ENCODE results near the gene FUT8.

The FUT8 gene

DNA sequence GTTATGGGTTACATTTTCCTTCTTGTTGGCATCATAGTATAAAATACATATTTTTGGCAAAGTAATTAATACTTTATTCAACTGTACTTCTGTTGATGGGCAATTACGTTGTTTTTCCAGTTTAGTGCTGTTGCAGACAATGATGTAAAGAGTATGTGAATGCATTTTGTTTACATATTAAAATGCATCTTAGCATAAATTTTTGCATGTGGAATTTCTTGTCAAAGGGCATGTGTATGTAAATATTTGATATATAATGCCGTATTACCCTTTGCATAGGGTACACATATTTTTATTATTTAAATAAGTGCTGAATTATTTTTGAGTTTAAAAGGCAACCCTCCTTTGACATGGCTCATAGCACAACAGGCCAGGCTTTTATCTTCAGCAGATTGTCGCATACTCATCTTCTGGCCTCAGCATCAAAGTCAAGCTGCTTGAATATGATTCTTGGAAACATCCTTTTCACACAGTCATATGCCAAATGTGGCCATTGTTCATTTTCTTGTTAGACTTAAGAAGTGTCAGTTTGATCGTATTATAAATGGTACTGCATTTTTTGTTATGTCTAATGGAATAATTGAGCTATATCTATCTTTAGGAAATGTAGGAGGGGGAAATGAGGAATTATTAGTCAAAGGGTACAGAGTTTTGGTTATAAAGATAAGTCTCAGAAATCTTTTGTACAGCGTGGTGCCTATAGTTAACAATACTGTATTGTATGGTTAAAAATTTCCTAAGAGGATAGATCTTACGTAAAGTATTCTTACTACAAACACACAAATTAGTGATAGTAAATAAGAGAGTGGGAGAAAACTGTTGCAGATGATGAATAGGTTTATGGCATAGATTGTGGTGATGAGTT, 138.5 kb downstream of the FUT8 start:
- Histone ChIP-seq H3K9me3 (no peaks in the 10 kb centered on the region), H3K36me3 (no peaks in the 10 kb centered on the region), H3K27me3 (no peaks in the 10 kb centered on the region), H3K4me3 (ENCODE audit: low read depth, low read length) (no peak overlapping the region), H3K4me1 (no peaks in the 10 kb centered on the region)
- no peak for DNase-seq
- TF ChIP-seq, protein P1, sequence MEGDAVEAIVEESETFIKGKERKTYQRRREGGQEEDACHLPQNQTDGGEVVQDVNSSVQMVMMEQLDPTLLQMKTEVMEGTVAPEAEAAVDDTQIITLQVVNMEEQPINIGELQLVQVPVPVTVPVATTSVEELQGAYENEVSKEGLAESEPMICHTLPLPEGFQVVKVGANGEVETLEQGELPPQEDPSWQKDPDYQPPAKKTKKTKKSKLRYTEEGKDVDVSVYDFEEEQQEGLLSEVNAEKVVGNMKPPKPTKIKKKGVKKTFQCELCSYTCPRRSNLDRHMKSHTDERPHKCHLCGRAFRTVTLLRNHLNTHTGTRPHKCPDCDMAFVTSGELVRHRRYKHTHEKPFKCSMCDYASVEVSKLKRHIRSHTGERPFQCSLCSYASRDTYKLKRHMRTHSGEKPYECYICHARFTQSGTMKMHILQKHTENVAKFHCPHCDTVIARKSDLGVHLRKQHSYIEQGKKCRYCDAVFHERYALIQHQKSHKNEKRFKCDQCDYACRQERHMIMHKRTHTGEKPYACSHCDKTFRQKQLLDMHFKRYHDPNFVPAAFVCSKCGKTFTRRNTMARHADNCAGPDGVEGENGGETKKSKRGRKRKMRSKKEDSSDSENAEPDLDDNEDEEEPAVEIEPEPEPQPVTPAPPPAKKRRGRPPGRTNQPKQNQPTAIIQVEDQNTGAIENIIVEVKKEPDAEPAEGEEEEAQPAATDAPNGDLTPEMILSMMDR (IDR thresholded peaks at IDR 0.05; ENCODE audit: low read depth, low read length): no peak

DNA sequence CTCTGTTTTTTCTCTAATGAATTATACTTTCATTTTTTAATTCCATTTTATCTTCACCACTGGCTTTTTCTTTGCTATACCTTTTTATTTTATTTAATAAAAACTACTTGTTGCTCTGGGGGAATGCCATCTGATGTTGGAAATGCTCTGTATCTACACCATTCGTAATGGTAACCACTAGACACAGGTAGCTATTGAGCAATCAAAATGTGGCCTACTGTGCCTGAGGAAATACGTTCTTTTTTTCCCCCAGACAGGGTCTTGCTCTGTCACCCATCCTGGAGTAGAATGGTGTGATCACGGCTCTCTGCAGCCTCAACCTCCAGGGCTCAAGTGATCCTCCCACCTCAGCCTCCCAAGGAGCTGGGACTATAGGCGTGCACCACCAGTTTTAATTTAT, 140.2 kb downstream of the FUT8 start:
- Histone ChIP-seq H3K4me1 (no peaks in the 10 kb centered on the region), H3K27me3 (no peaks in the 10 kb centered on the region), H3K36me3 (no peaks in the 10 kb centered on the region), H3K4me3 (ENCODE audit: low read depth, low read length) (no peak overlapping the region), H3K9me3 (no peaks in the 10 kb centered on the region)
- TF ChIP-seq, protein P1 (IDR thresholded peaks at IDR 0.05; ENCODE audit: low read depth, low read length): no peak
- DNase-seq: no peak

DNA sequence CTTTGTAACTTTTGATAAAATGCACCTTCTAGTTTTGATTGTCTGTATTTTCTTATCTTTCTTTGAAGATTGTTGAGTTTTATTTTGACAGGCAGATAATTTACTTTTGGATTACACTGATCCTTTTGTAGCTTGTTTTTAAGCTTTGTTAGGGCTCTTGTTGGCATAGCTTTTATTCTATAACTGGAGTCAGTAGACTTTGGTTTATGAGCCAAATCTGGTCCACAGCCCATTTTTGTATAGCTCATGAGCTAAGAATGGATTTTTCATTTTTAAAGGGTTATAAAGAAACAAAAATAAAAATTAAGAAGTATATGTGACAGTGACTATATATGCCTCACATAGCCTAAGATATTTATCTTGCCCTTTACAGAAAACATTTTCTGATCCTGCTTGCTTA, 142.3 kb downstream of the FUT8 start:
- H3K27me3 ChIP-seq: no peaks in the 10 kb centered on the region
- DNase-seq: no peak
- H3K4me3 ChIP-seq (ENCODE audit: low read depth, low read length): no peak overlapping the region
- no peaks in the 10 kb centered on the region for H3K9me3 ChIP-seq
- TF ChIP-seq, protein P1 (IDR thresholded peaks at IDR 0.05; ENCODE audit: low read depth, low read length): no peak
- no peaks in the 10 kb centered on the region for H3K4me1 ChIP-seq
- H3K36me3 ChIP-seq: no peaks in the 10 kb centered on the region

DNA sequence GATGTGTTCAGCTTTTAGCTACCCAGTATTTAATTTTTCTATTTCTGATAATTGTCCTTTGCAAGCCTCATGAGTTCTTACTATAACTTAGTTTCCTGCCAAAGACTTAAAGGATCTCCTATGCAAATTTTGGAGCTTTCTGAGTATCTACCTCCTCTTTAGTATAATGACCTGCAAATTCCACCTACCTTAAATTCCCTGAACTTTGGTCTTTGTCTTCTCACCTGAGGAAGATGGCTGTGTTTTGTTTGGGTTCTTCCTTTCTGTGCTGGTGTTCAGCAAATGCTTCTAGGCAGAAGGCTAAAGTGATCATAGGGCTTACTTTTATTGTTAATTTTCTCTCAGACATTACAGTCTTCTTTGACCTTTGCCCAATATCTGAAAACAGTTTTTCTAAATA, 142.8 kb downstream of the FUT8 start:
- no peaks in the 10 kb centered on the region for H3K4me1 ChIP-seq
- TF ChIP-seq, protein P1 (IDR thresholded peaks at IDR 0.05; ENCODE audit: low read depth, low read length): no peak
- H3K36me3 ChIP-seq: no peaks in the 10 kb centered on the region
- DNase-seq: no peak
- H3K9me3 ChIP-seq: no peaks in the 10 kb centered on the region
- H3K27me3 ChIP-seq: no peaks in the 10 kb centered on the region
- H3K4me3 ChIP-seq (ENCODE audit: low read depth, low read length): no peak overlapping the region

DNA sequence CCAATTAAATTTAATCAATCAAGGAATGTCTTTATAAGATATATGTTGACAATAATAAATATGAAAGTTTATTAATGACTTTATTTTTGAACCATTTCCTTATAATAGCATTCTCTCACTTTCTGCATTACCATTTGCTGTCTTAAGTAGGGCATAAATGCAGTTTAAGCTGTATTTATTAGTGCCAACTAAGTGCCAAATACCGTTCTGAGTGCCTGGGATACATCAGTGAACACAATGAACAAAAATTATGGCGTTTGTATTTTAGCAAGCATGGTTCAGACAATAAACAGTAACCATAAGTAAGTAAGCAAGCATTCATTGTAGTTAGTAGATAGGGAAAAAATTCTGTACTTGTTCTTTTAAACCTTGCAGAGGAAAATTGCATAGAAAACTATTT, 145.8 kb downstream of the FUT8 start:
- TF ChIP-seq, protein P1 (IDR thresholded peaks at IDR 0.05; ENCODE audit: low read depth, low read length): no peak
- no peaks in the 10 kb centered on the region for H3K4me1 ChIP-seq
- DNase-seq: no peak
- no peaks in the 10 kb centered on the region for H3K36me3 ChIP-seq
- no peaks in the 10 kb centered on the region for H3K27me3 ChIP-seq
- no peaks in the 10 kb centered on the region for H3K9me3 ChIP-seq
- no peak overlapping the region for H3K4me3 ChIP-seq (ENCODE audit: low read depth, low read length)

DNA sequence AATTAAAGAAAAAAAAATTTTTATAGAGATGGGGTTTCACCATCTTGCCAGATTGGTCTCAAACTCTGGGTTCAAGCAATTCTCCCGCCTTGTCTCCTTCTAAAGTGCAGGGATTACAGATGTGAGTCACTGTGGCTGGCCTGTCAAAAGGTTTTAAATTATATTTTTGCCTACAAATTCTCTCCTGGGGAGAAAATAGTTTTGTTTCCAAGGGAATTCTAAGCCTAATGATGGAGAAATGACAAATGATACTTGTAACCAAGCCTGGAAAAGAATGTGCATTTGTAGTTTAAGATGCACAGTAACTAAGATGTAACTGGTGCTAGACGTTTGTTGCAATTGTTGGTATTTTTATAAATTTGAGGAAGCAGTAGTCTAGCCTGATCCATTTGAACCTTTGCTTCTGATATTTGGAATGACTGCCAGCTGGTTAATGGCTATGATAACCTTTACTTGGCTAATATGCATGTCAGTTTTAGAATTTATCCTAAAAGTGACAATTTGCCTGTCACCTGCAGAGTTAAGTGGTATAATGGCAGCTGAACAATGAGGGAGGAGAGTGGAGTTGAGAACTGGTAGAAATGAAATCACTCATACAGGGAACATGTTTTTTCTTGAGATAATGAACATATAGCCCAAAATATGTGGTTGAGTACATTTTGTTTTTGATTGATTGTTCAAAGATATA, 148.0 kb downstream of the FUT8 start:
- no peak for DNase-seq
- TF ChIP-seq, protein P1 (IDR thresholded peaks at IDR 0.05; ENCODE audit: low read depth, low read length): no peak
- Histone ChIP-seq H3K27me3 (no peaks in the 10 kb centered on the region), H3K4me3 (ENCODE audit: low read depth, low read length) (no peak overlapping the region), H3K36me3 (no peaks in the 10 kb centered on the region), H3K4me1 (no peaks in the 10 kb centered on the region), H3K9me3 (no peaks in the 10 kb centered on the region)
